ENCODE data around the gene PGP.

- TF ChIP-seq EZH2 (IDR thresholded peaks at IDR 0.05) (no peak), POLR2A (IDR thresholded peaks at IDR 0.05; ENCODE audit: borderline replicate concordance, extremely low read depth, insufficient read depth, insufficient read length) (peak; percentile 34), EGR1 (IDR thresholded peaks at IDR 0.05; ENCODE audit: low read depth) (no peak), CEBPB (IDR thresholded peaks at IDR 0.05; ENCODE audit: low read depth) (no peak), REST (IDR thresholded peaks at IDR 0.05; ENCODE audit: low read depth) (no peak), RAD21 (IDR thresholded peaks at IDR 0.05; ENCODE audit: low read depth) (no peak)
- TF ChIP-seq, protein P1, sequence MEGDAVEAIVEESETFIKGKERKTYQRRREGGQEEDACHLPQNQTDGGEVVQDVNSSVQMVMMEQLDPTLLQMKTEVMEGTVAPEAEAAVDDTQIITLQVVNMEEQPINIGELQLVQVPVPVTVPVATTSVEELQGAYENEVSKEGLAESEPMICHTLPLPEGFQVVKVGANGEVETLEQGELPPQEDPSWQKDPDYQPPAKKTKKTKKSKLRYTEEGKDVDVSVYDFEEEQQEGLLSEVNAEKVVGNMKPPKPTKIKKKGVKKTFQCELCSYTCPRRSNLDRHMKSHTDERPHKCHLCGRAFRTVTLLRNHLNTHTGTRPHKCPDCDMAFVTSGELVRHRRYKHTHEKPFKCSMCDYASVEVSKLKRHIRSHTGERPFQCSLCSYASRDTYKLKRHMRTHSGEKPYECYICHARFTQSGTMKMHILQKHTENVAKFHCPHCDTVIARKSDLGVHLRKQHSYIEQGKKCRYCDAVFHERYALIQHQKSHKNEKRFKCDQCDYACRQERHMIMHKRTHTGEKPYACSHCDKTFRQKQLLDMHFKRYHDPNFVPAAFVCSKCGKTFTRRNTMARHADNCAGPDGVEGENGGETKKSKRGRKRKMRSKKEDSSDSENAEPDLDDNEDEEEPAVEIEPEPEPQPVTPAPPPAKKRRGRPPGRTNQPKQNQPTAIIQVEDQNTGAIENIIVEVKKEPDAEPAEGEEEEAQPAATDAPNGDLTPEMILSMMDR (IDR thresholded peaks at IDR 0.05 in 2 of 3, conservative IDR thresholded peaks at IDR 0.05 in 1 of 3; ENCODE audit: borderline replicate concordance in 1 of 3, insufficient read depth in 1 of 3, low read depth in 2 of 3, low read length in 2 of 3), result no peak
These were observed 2.0 kb downstream of the PGP start for GRCh38 chr16:2212362-2213324.
